Natural killer cell (primary cell): ENCODE results near the gene CD86. TPM values are rescaled to one million over a fixed set of nuclear protein-coding genes. Genes with fewer than 3 reads are reported as not detected.
"Not testable (repeated sequence)": the region's sequence is repeated elsewhere in the genome, so short reads cannot be mapped to it uniquely, and the experiment has no call there.

Source experiments
- ATAC-seq, 3 donors: fragments of 150-1000 bp in 2 of 3; fragments of 200-7000 bp in 1 of 3; cut with Tn5 transposase; 1 replicate in 1 of 3; 2 replicates in 2 of 3; pipeline ENCODE4 v1.10.0; 2021; ENCODE audit warnings: mild to moderate bottlenecking in 2 of 3, moderate library complexity in 2 of 3
- DNase-seq, 2 donors: peaks; one replicate each; pipeline versions ENCODE4 v3.0.0 to v3.0.0-alpha.2; 2013 to 2021; ENCODE audit warnings: mixed read lengths in 1 of 2
- H3K27ac ChIP-seq: one replicate; pipeline ENCODE4 v1.5.1; 2013; ENCODE audit warnings: mild to moderate bottlenecking, low read length
- H3K27me3 ChIP-seq: one replicate; pipeline ENCODE4 v1.6.1; 2013; ENCODE audit warnings: low read length; ENCODE audit not compliant: control insufficient read depth, insufficient read depth
- H3K36me3 ChIP-seq: one replicate; pipeline ENCODE4 v1.6.1; 2013; ENCODE audit warnings: low read length; ENCODE audit not compliant: control insufficient read depth, insufficient read depth
- H3K4me1 ChIP-seq: one replicate; pipeline ENCODE4 v1.6.1; 2013; ENCODE audit warnings: low read length; ENCODE audit not compliant: control insufficient read depth, insufficient read depth
- H3K4me3 ChIP-seq: one replicate; pipeline ENCODE4 v1.5.1; 2013; ENCODE audit warnings: low read length
- H3K9me3 ChIP-seq: one replicate; pipeline ENCODE4 v1.6.1; 2013; ENCODE audit warnings: low read length; ENCODE audit not compliant: control insufficient read depth, insufficient read depth
- H3K27ac Mint-ChIP-seq, 2 donors: one replicate each; pipeline ENCODE4 v1.8.0; 2022; ENCODE audit warnings: mild to moderate bottlenecking in 2 of 2, mixed read lengths in 2 of 2, moderate library complexity in 1 of 2
- H3K27me3 Mint-ChIP-seq, 2 donors: one replicate each; pipeline ENCODE4 v1.8.0; 2022; ENCODE audit warnings: low read depth in 2 of 2, mixed read lengths in 2 of 2
- H3K36me3 Mint-ChIP-seq: one replicate; pipeline ENCODE4 v1.8.0; 2022; ENCODE audit warnings: mixed read lengths
- H3K4me1 Mint-ChIP-seq, 2 donors: one replicate each; pipeline ENCODE4 v1.8.0; 2022; ENCODE audit warnings: mixed read lengths in 2 of 2
- H3K4me3 Mint-ChIP-seq: one replicate; pipeline ENCODE4 v1.8.0; 2022; ENCODE audit warnings: mild to moderate bottlenecking, moderate library complexity, mixed read lengths
- H3K9me3 Mint-ChIP-seq, 2 donors: one replicate each; pipeline ENCODE4 v1.8.0; 2022; ENCODE audit warnings: mixed read lengths in 2 of 2
- CTCF ChIP-seq: fragments of 200-600 bp; IDR thresholded peaks from one replicate; pipeline ENCODE4 v1.8.0; 2022; ENCODE audit warnings: antibody characterized with exemption
- WGBS: methylation state at CpG from one replicate; pipeline ENCODE4 v1.1.7; 2013; ENCODE audit warnings: missing lambda C conversion rate; ENCODE audit not compliant: insufficient coverage; 5-methylcytosine and 5-hydroxymethylcytosine counted together
- intact Hi-C: fragments of 100-400 bp; cut with micrococcal nuclease; formaldehyde crosslinking; loops from one replicate; pipeline ENCODE4 v1.14.2; 2022
- total RNA-seq, 4 donors: library from RNA; stranded (reverse); fragments of 120-200 nt in 1 of 4; gene quantifications; one replicate each; pipeline versions ENCODE4 v1.2.3 to v1.2.4, GENCODE V29; 2013 to 2022

Gene CD86
- total RNA-seq, 3 donors from 2014 or later (not counting 1 experiment from before 2014, with no cell fraction given), result 2.1 to 6.9 (median 4.7) TPM

GRCh38 chr3:122030381-122031122 is 24.6 kb upstream of the CD86 start:
- no peak for TF ChIP-seq CTCF
- Histone ChIP-seq H3K36me3 (no peaks in the 10 kb centered on the region), H3K27me3 (no peaks in the 10 kb centered on the region), H3K4me1 (no peaks in the 10 kb centered on the region), H3K9me3 (no peaks in the 10 kb centered on the region), H3K4me3 (no peak overlapping the region), H3K27ac (no peak overlapping the region)
- Mint-ChIP-seq H3K9me3 (peaks cover 2 to 5% of the 10 kb centered on the region in 2 donors), H3K27ac (no peak overlapping the region), H3K36me3 (no peaks in the 10 kb centered on the region), H3K4me1 (peaks cover 6 to 7% of the 10 kb centered on the region in 2 donors), H3K27me3 (peaks cover 0 to 5% of the 10 kb centered on the region in 2 donors), H3K4me3 (no peak overlapping the region)
- peak in 1 of 2 donors; percentile 28 for DNase-seq
- intact Hi-C loops, result no loop called here
- ATAC-seq, result peak in 1 of 3 donors; percentile 43
- 69% methylated on average over 3 of the region's 3 CpGs for whole genome bisulfite sequencing

- Mint-ChIP-seq H3K36me3 (no peaks in the 10 kb centered on the region), H3K27ac (no peak overlapping the region), H3K27me3 (peaks cover 0 to 5% of the 10 kb centered on the region in 2 donors), H3K9me3 (peaks cover 2 to 5% of the 10 kb centered on the region in 2 donors), H3K4me3 (no peak overlapping the region), H3K4me1 (peaks cover 6 to 7% of the 10 kb centered on the region in 2 donors)
- Histone ChIP-seq H3K36me3 (no peaks in the 10 kb centered on the region), H3K9me3 (no peaks in the 10 kb centered on the region), H3K27me3 (no peaks in the 10 kb centered on the region), H3K27ac (no peak overlapping the region), H3K4me1 (no peaks in the 10 kb centered on the region), H3K4me3 (no peak overlapping the region)
- WGBS, result no CpG with 5 or more reads among the region's 1 CpG
- intact Hi-C loops, result no loop called here
- no peak for DNase-seq
- ATAC-seq, result no peak
- TF ChIP-seq CTCF, result no peak
These were observed 24.1 kb upstream of the CD86 start for GRCh38 chr3:122031123-122031468.

GRCh38 chr3:122032531-122032930 is 22.6 kb upstream of the CD86 start:
- Histone ChIP-seq H3K4me3 (no peak overlapping the region), H3K4me1 (no peaks in the 10 kb centered on the region), H3K9me3 (peaks cover 10% of the 10 kb centered on the region), H3K27ac (no peak overlapping the region), H3K36me3 (no peaks in the 10 kb centered on the region), H3K27me3 (no peaks in the 10 kb centered on the region)
- no peak for ATAC-seq
- Mint-ChIP-seq H3K4me1 (peaks cover 6 to 7% of the 10 kb centered on the region in 2 donors), H3K27ac (no peak overlapping the region), H3K9me3 (peaks cover 2 to 5% of the 10 kb centered on the region in 2 donors), H3K27me3 (peaks cover 0 to 5% of the 10 kb centered on the region in 2 donors), H3K4me3 (no peak overlapping the region), H3K36me3 (no peaks in the 10 kb centered on the region)
- WGBS, result 100% methylated on average over 1 of the region's 1 CpG
- no peak for TF ChIP-seq CTCF
- no peak for DNase-seq
- intact Hi-C loops, result no loop called here

DNA sequence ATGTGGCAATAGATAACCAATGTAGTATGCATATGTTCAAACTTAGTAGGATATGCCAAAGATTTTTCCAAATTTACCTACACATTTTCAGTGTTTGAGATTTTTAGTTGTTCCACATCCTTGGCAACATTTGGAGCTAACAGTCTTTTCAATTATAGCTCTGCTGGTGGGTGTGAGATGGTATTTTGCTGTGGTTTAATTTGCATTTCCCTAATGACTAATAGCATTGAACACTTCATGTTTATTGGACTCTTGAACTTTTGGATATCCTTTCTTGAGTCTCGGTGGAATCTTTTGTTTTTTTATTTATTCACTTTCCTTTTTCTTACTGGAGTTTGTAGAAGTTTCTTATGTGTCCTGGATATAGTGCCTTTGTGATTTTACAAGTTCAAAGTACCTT is 22.1 kb upstream of the CD86 start:
- Histone ChIP-seq H3K4me1 (no peaks in the 10 kb centered on the region), H3K4me3 (no peak overlapping the region), H3K27me3 (no peaks in the 10 kb centered on the region), H3K9me3 (peaks cover 14% of the 10 kb centered on the region), H3K36me3 (no peaks in the 10 kb centered on the region), H3K27ac (no peak overlapping the region)
- ATAC-seq (no peak), DNase-seq (no peak)
- no CpG with 5 or more reads among the region's 1 CpG for WGBS
- peaks cover 5 to 9% of the 10 kb centered on the region in 2 donors for H3K9me3 Mint-ChIP-seq
- TF ChIP-seq CTCF, result no peak
- H3K4me1 Mint-ChIP-seq, result peaks cover 6 to 7% of the 10 kb centered on the region in 2 donors
- no peaks in the 10 kb centered on the region for H3K36me3 Mint-ChIP-seq
- intact Hi-C loops, result no loop called here
- H3K27me3 Mint-ChIP-seq, result peaks cover 0 to 5% of the 10 kb centered on the region in 2 donors
- no peak overlapping the region for H3K27ac Mint-ChIP-seq
- H3K4me3 Mint-ChIP-seq, result no peak overlapping the region

DNA sequence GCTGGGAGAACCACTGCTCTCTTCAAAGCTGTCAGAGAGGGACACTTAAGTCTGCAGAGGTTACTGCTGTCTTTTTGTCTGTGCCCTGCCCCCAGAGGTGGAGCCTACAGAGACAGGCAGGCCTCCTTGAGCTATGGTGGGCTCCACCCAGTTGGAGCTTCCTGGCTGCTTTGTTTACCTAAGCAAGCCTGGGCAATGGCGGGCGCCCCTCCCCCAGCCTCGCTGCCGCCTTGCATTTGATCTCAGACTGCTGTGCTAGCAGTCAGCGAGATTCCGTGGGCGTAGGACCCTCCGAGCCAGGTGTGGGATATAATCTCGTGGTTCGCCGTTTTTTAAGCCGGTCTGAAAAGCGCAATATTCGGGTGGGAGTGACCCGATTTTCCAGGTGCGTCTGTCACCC is 7.9 kb upstream of the CD86 start:
- H3K9me3 ChIP-seq, DNase-seq, ATAC-seq, H3K9me3 Mint-ChIP-seq, H3K27me3 Mint-ChIP-seq, intact Hi-C loops, H3K27ac Mint-ChIP-seq, H3K27ac ChIP-seq, H3K4me3 ChIP-seq, H3K4me1 Mint-ChIP-seq, H3K4me3 Mint-ChIP-seq, H3K27me3 ChIP-seq, H3K36me3 ChIP-seq, H3K4me1 ChIP-seq, H3K36me3 Mint-ChIP-seq: not testable (repeated sequence)
- WGBS, result no CpG with 5 or more reads among the region's 16 CpGs
